H1 (cell line): Measurements from ENCODE around the gene ASIC5. TPM values are rescaled to one million over a fixed set of nuclear protein-coding genes. Genes with fewer than 3 reads are reported as not detected.

Experiments used
- NRF1 ChIP-seq: IDR thresholded peaks from 2 replicates; pipeline ENCODE4 v1.6.1; 2011; ENCODE audit warnings: mild to moderate bottlenecking, low read depth, low read length, improper control_type of control experiment
- SIX5 ChIP-seq: IDR thresholded peaks from 2 replicates; pipeline ENCODE4 v1.6.1; 2011; ENCODE audit warnings: mild to moderate bottlenecking, low read depth, low read length
- SP4 ChIP-seq: IDR thresholded peaks from 2 replicates; pipeline ENCODE4 v1.6.1; 2012; ENCODE audit warnings: low read length, inconsistent platforms
- TEAD4 ChIP-seq: IDR thresholded peaks from 2 replicates; pipeline ENCODE4 v1.6.1; 2012; ENCODE audit warnings: low read depth, low read length, inconsistent platforms, mixed read lengths
- polyA plus RNA-seq, 7 experiments: library from polyadenylated mRNA; depleted of rRNA in 3 of 7; stranded (reverse) in 5 of 7; unstranded in 2 of 7; fragments of >200 nt in 5 of 7; fragments of 200-250 nt in 2 of 7; gene quantifications; 1 replicate in 5 of 7; 2 replicates in 1 of 7; 4 replicates in 1 of 7; pipeline versions ENCODE4 v1.2.1 to v1.2.3, GENCODE V29; 2011 to 2013; ENCODE audit warnings: missing spikeins in 2 of 7, mixed read lengths in 2 of 7
- total RNA-seq: library from RNA; stranded (reverse); fragmentation: NEBNext Ultra II Directional; extraction: Animal tissue kit (Norgen Biotek cat#: 25700); gene quantifications from 2 replicates; pipeline ENCODE4 v1.2.1, GENCODE V29; 2021

Gene ASIC5
- total and polyA plus RNA-seq, 2 of the 8 experiments (the other 6 are each of a cell fraction or from before 2014, with no cell fraction given): not detected

GRCh38 chr4:155787113-155787710 lies 78.9 kb downstream of the ASIC5 start (continued):
- TF ChIP-seq SP4 (no peak), SIX5 (no peak), NRF1 (no peak), TEAD4 (no peak)
